Gastroesophageal sphincter (tissue), 3 donors: ENCODE results near the gene TAF10.

Experiments used
- POLR2A ChIP-seq, 2 donors: fragments of 450-650 bp; IDR thresholded peaks; one replicate each; pipeline ENCODE4 v1.6.1; 2017; ENCODE audit warnings: antibody characterized with exemption in 2 of 2, mild to moderate bottlenecking in 2 of 2, moderate library complexity in 1 of 2
- TF ChIP-seq, protein P1 (sequence below), 4 experiments: fragments of 200-600 bp in 2 of 4; fragments of 450-650 bp in 2 of 4; sonication (generic) in 1 of 4; IDR thresholded peaks; one replicate each; pipeline ENCODE4 v1.5.1; 2017 to 2019; ENCODE audit warnings: antibody characterized with exemption in 4 of 4, mild to moderate bottlenecking in 2 of 4, moderate library complexity in 2 of 4

DNA sequence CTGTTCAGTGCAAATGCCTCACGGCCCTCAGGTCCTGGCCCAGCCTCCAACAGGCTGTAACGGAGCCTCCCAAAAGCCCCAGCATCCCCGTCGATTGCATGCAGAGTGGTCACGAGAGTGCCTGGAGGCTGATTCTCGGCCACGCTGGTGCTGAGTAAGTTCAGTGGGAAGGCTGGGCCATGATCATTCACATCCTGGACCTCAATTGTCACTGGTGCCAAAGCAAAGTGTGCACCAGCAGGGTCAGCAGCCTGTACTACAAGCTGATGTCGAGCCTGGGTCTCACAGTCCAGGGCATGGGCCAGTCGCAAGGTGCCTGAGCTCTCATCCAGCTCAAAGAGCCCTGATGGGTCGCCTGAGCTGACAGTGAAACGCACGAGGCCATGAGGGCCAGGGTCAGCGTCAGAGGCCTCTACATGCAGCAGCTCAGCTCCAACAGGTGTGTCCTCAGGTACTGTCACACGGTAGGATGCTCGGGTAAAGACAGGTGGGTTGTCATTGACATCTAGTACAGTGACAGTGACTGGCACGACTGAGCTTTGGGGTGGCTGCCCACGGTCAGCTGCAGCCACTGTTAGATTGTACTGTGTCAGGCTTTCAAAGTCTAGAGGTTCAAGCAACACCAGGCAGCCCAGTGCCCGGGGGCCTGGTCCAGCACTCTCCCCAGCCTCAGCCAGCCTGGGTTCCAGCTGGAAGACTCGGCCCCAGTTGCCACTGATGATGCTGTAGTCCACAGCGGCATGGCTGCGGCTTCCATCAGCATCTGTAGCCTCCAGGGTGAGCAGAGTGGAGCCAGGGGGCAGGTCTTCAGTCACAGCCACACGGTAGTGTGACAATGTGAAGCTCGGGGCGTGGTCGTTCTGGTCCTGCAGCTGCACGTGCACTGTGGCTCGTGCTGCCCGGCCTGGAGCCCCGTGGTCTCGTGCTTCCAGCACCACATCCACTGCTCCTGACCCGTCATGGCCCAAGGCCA is 11.7 kb upstream of the TAF10 start:
- TF ChIP-seq POLR2A (IDR thresholded peaks at IDR 0.05), result no peak
- TF ChIP-seq, protein P1, sequence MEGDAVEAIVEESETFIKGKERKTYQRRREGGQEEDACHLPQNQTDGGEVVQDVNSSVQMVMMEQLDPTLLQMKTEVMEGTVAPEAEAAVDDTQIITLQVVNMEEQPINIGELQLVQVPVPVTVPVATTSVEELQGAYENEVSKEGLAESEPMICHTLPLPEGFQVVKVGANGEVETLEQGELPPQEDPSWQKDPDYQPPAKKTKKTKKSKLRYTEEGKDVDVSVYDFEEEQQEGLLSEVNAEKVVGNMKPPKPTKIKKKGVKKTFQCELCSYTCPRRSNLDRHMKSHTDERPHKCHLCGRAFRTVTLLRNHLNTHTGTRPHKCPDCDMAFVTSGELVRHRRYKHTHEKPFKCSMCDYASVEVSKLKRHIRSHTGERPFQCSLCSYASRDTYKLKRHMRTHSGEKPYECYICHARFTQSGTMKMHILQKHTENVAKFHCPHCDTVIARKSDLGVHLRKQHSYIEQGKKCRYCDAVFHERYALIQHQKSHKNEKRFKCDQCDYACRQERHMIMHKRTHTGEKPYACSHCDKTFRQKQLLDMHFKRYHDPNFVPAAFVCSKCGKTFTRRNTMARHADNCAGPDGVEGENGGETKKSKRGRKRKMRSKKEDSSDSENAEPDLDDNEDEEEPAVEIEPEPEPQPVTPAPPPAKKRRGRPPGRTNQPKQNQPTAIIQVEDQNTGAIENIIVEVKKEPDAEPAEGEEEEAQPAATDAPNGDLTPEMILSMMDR (IDR thresholded peaks at IDR 0.05), result no peak
